CD4-positive, alpha-beta T cell treated with Interleukin-17A for 1 hour (primary cell): ENCODE measurements around the gene ZNF507.
"Not testable (repeated sequence)": the region's sequence is repeated elsewhere in the genome, so short reads cannot be mapped to it uniquely, and the experiment has no call there.

ENCODE experiments used
- DNase-seq: peaks from one replicate; pipeline ENCODE4 v3.0.0-alpha.2; 2020

Gene ZNF507

GRCh38 chr19:32415669-32416068 lies 70.3 kb downstream of the ZNF507 start:
- no peak for DNase-seq

- no peak for DNase-seq
These were observed 71.5 kb downstream of the ZNF507 start for GRCh38 chr19:32416749-32417456.

GRCh38 chr19:32418155-32418554 lies 72.7 kb downstream of the ZNF507 start:
- DNase-seq: no peak

DNA sequence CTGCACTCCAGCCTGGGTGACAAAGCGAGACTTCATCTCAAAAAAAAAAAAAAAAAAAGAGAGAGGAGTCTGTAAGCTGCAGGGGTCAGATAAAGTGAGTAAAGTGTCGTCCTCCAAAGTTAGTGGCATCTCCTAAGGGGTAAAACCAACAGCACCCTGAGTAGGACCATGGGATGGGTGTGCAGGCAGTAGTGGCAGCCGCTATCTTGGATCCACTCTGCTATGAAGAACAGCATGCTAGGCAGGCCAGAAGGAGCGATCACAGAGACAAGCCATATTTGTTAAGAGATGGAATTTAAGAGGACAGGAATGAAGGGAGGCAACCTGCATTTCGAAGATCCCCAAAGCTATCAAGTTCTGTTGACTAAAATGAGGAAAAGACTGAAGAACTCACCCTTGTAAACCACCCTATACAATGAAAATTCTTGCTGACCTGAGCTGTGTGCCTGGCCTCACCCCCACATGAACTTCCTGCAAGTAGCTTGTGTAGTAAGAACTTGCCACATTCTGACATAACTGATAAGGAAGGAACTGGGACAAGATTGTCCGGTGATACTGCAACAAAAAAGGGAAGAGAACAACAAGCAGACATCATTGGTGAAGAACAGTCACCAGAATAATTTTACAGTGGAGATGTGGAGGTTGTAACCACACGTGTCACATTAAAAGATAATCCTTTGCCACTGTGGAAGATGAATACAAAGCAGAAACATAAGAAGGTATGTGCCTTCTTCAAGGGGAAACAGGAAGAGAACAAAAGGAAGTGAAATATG lies 76.4 kb downstream of the ZNF507 start:
- no peak for DNase-seq

DNA sequence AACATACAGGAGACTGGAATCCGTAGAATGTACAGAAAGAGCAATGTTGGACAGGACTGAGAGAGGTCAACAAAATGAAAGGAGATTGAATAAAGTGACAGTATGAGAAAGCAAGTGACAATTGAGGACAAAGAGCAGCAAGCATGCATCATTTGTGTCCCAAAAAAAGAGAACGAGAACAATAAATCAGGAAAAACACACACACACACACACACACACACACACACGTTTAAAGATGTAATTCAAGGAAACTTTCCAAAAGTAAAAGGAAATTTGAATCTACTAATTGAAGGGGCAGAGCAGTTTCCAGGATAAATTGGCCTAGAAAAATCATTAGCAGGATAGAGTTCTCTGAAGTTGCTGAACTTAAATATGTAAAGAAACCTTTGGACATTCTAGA lies 77.0 kb downstream of the ZNF507 start:
- DNase-seq: no peak

GRCh38 chr19:32423944-32424343 lies 78.5 kb downstream of the ZNF507 start:
- DNase-seq: not testable (repeated sequence)

GRCh38 chr19:32427536-32427935 lies 82.1 kb downstream of the ZNF507 start:
- DNase-seq: no peak

GRCh38 chr19:32436692-32437091 lies 91.3 kb downstream of the ZNF507 start:
- DNase-seq: no peak

- no peak for DNase-seq
These were observed 91.7 kb downstream of the ZNF507 start for GRCh38 chr19:32437096-32437495.
